HG03354 (cell line): ENCODE measurements around the gene KCNJ3.
"Not testable (repeated sequence)": the region's sequence is repeated elsewhere in the genome, so short reads cannot be mapped to it uniquely, and the experiment has no call there.

ENCODE experiments used
- ATAC-seq: cut with Tn5 transposase; IDR thresholded peaks from one replicate; pipeline ENCODE4 v1.9.1; 2021; ENCODE audit warnings: mild to moderate bottlenecking; ENCODE audit not compliant: unreplicated experiment, poor library complexity, severe bottlenecking

The KCNJ3 gene

GRCh38 chr2:154832711-154833110 is 134.2 kb downstream of the KCNJ3 start:
- no peak for ATAC-seq

- ATAC-seq: no peak
Observed at GRCh38 chr2:154836632-154837031, 138.1 kb downstream of the KCNJ3 start.

GRCh38 chr2:154837035-154837434 is 138.5 kb downstream of the KCNJ3 start:
- ATAC-seq: no peak

GRCh38 chr2:154844513-154844912 is 146.0 kb downstream of the KCNJ3 start:
- no peak for ATAC-seq

- ATAC-seq: no peak
Observed at GRCh38 chr2:154846842-154847241, 148.3 kb downstream of the KCNJ3 start.

GRCh38 chr2:154849482-154849881 is 151.0 kb downstream of the KCNJ3 start:
- no peak for ATAC-seq

- no peak for ATAC-seq
Observed at GRCh38 chr2:154850532-154850931, 152.0 kb downstream of the KCNJ3 start.

GRCh38 chr2:154855138-154855537 is 156.6 kb downstream of the KCNJ3 start:
- ATAC-seq: no peak

GRCh38 chr2:154867151-154867550 is 168.7 kb downstream of the KCNJ3 start:
- ATAC-seq: not testable (repeated sequence)

GRCh38 chr2:154875999-154876398 is 177.5 kb downstream of the KCNJ3 start:
- no peak for ATAC-seq

- ATAC-seq: no peak
Observed at GRCh38 chr2:154882725-154883124, 184.2 kb downstream of the KCNJ3 start.

GRCh38 chr2:154886316-154886715 is 187.8 kb downstream of the KCNJ3 start:
- no peak for ATAC-seq

GRCh38 chr2:154898269-154898668 is 199.8 kb downstream of the KCNJ3 start:
- ATAC-seq: no peak

GRCh38 chr2:154901063-154901462 is 202.6 kb downstream of the KCNJ3 start:
- no peak for ATAC-seq
